ENCODE results near the gene PHF20. TPM values are rescaled to one million over a fixed set of nuclear protein-coding genes. Genes with fewer than 3 reads are reported as not detected.

Gene PHF20
- total and polyA plus RNA-seq, 2 of the 13 experiments (the other 11 are each of a cell fraction or from before 2014, with no cell fraction given) = 22.8 to 34.1 TPM

DNA sequence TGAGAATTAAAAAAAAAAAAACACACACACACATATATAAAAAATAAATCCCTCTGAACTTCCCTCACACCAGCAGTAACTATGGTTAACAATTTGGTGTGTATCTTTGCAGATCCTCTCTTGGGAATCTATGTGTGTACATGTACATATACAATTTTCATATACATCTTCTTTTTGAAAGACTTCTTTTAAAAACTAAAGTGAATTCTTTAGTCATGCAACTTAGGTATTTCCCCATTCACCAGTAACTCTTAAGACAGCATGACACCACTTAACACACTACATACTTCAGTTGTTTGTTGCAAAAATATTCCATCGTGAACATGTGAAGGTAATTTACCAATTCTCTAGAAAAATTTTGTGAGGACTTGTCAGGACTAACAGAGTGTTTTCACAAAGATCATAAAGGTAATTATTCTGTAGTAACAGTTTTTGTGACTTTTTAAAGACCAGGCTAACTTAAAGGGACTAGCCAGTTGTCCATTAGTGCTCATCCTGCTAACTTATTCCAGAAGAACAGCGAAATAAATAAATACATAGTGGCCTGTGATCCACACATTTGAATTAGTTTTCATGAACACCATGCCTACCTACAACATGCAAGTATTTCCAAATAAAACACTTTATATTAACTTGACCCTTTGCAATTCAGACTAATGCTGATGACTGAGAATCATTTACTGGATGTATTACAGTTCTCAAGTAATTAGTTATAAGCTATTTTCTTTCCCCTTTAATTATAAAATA, 41.8 kb upstream of the PHF20 start (continued):
- TF ChIP-seq TOE1 (CRISPR knock-in tag; IDR thresholded peaks at IDR 0.05) = no peak

DNA sequence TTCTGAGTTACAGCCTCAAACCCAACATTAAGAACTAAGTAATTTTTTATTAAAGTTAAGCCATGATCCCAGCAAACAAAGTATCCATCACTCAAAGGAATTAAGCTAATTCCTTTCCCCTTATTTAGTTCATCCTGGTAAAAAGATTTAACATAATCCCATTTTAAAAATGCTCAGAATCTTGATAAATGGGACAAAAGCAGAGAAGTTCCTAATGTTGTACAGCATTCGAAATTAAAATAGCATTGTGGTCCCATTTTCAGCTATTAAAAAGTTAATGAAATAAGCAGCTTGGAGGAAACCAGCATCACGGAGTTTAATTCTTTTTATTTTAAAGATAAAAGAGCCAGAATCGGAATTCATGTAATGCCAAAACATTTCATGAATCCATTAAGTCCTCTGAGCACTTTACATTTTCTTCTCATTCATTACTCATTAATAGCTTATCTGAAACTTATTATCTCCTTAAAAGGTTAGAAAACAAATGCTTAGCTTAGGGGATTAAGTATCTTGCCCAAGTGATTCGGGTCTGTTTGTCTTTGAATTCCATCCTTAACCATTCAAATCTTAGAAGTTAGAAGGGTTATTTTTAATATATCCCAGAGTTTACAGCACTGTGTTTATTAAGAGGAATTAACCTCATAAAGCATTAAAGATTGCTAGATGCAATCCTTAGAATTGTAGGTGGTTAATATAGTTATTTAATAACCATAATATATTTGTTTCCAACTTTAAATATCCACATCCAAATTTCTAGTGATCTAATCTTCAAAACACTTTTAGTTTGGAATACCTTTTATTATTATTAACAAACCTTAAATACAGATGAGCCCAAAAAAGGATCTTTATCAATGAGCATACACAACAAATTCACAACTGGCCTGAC, 41.0 kb upstream of the PHF20 start:
- H3K9ac ChIP-seq (ENCODE audit: insufficient read depth, low read depth, low read length) = no peak overlapping the region
- in situ Hi-C loops (cut with HindIII; ENCODE audit: extremely low pct_ligation_motif_present, low pct_unique_long_range_greater_than_20kb) (no loop called here), intact Hi-C loops (cut with micrococcal nuclease; ENCODE audit: unreplicated experiment) (no loop called here)
- ATAC-seq (no peak), FAIRE-seq (no peak), DNase-seq (ENCODE audit: low spot score) (no peak)
- peaks cover 97% of the 10 kb centered on the region for H4K20me1 ChIP-seq (ENCODE audit: insufficient read depth, low read length)
- H3K27me3 ChIP-seq (ENCODE audit: control insufficient read depth in 1 of 2, insufficient read depth in 2 of 2, low read length in 2 of 2) = no peaks in the 10 kb centered on the region
- POLR2A ChIA-PET = interaction anchor here (9.2 to 16.7 kb wide), 2 partner anchors 10 to 21 kb away, joined by 211 to 319 read pairs; partner anchors contain the start of genes NFS1, RBM39 and ROMO1
- BruUV-seq (replicated peaks) = TSS peak; percentile 0
- H2AFZ ChIP-seq (ENCODE audit: low read length) = no peak overlapping the region
- H3K4me2 ChIP-seq (ENCODE audit: low read depth, low read length) = peak overlapping the region; percentile 5; the same call in 1 of the 2 replicates
- peaks cover 52% of the 10 kb centered on the region for H3K4me1 ChIP-seq (ENCODE audit: insufficient read depth, low read length)
- 91% methylated on average over 4 of the region's 4 CpGs for WGBS (ENCODE audit: low lambda C conversion rate)
- no peak overlapping the region; a peak in 1 of 6 replicates for H3K4me3 ChIP-seq (replicated peaks in 1 of 3; ENCODE audit: insufficient read depth in 1 of 3, low read depth in 2 of 3, low read length in 3 of 3)
- no peak overlapping the region for H3K27ac ChIP-seq (ENCODE audit: extremely low read length, insufficient read depth, low read length)
- H3K9me3 ChIP-seq (ENCODE audit: low read length) = no peaks in the 10 kb centered on the region
- H3K79me2 ChIP-seq (ENCODE audit: insufficient read depth, low read length) = peaks cover 93% of the 10 kb centered on the region
- CTCF ChIA-PET (ENCODE audit: low intra/inter-chr PET ratio, low total read pairs) = no interaction called here
- peaks cover 47 to 94% of the 10 kb centered on the region in 2 experiments for H3K36me3 ChIP-seq (replicated peaks in 1 of 2; ENCODE audit: control insufficient read depth in 1 of 2, insufficient read depth in 2 of 2, low read length in 2 of 2)
- TF ChIP-seq, protein P1, sequence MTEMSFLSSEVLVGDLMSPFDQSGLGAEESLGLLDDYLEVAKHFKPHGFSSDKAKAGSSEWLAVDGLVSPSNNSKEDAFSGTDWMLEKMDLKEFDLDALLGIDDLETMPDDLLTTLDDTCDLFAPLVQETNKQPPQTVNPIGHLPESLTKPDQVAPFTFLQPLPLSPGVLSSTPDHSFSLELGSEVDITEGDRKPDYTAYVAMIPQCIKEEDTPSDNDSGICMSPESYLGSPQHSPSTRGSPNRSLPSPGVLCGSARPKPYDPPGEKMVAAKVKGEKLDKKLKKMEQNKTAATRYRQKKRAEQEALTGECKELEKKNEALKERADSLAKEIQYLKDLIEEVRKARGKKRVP (CRISPR knock-in tag; IDR thresholded peaks at IDR 0.05) = peak in 1 of 2 experiments; percentile 27; a peak in 1 of 4 replicates
- TF ChIP-seq SRY (CRISPR knock-in tag; IDR thresholded peaks at IDR 0.05) = no peak
- no peak for TF ChIP-seq TOE1 (CRISPR knock-in tag; IDR thresholded peaks at IDR 0.05)
- no peak for TF ChIP-seq HIVEP1 (CRISPR knock-in tag; IDR thresholded peaks at IDR 0.05)
- 0 out of 2 replicates have a peak, but pooled peaks have one; percentile 12 for TF ChIP-seq HOXA5 (CRISPR knock-in tag; IDR thresholded peaks at IDR 0.05)
- TF ChIP-seq TSC22D2 (CRISPR knock-in tag; IDR thresholded peaks at IDR 0.05; ENCODE audit: borderline replicate concordance) = no peak
- TF ChIP-seq NCOR1 (IDR thresholded peaks at IDR 0.05; ENCODE audit: borderline replicate concordance, low read length) = 0 out of 2 replicates have a peak, but pooled peaks have one; percentile 33
- peak; percentile 50 for TF ChIP-seq AGO2 (optimal IDR thresholded peaks at IDR 0.05; ENCODE audit: low read depth, low read length)
- TF ChIP-seq, protein P2, sequence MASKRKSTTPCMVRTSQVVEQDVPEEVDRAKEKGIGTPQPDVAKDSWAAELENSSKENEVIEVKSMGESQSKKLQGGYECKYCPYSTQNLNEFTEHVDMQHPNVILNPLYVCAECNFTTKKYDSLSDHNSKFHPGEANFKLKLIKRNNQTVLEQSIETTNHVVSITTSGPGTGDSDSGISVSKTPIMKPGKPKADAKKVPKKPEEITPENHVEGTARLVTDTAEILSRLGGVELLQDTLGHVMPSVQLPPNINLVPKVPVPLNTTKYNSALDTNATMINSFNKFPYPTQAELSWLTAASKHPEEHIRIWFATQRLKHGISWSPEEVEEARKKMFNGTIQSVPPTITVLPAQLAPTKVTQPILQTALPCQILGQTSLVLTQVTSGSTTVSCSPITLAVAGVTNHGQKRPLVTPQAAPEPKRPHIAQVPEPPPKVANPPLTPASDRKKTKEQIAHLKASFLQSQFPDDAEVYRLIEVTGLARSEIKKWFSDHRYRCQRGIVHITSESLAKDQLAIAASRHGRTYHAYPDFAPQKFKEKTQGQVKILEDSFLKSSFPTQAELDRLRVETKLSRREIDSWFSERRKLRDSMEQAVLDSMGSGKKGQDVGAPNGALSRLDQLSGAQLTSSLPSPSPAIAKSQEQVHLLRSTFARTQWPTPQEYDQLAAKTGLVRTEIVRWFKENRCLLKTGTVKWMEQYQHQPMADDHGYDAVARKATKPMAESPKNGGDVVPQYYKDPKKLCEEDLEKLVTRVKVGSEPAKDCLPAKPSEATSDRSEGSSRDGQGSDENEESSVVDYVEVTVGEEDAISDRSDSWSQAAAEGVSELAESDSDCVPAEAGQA (IDR thresholded peaks at IDR 0.05; ENCODE audit: low read depth) = no peak
- TF ChIP-seq, protein P2 (CRISPR knock-in tag; IDR thresholded peaks at IDR 0.05; ENCODE audit: borderline replicate concordance) = peak; percentile 36; the same call in 1 of the 2 replicates
- TF ChIP-seq ZNF331 (CRISPR knock-in tag; IDR thresholded peaks at IDR 0.05) = no peak
- TF ChIP-seq KLF13 (CRISPR knock-in tag; IDR thresholded peaks at IDR 0.05) = no peak
